CD4-positive, CD25-positive, alpha-beta regulatory T cell (primary cell): ENCODE data around the gene CFAP54. TPM values are rescaled to one million over a fixed set of nuclear protein-coding genes. Genes with fewer than 3 reads are reported as not detected.

ENCODE experiments used
- ATAC-seq, 2 donors: fragments of 150-1000 bp; cut with Tn5 transposase; one replicate each; pipeline ENCODE4 v1.10.0; 2021; ENCODE audit warnings: low read depth in 2 of 2, moderate number of reproducible peaks in 2 of 2, moderate library complexity in 1 of 2
- DNase-seq, 3 donors: peaks; one replicate each; pipeline versions ENCODE4 v3.0.0 to v3.0.0-alpha.2; 2012 to 2022; ENCODE audit warnings: mixed read lengths in 1 of 3
- H3K27ac ChIP-seq: one replicate; pipeline ENCODE4 v1.7.0; 2013; ENCODE audit warnings: mild to moderate bottlenecking, low read length; ENCODE audit not compliant: insufficient read depth, poor library complexity, severe bottlenecking
- H3K27me3 ChIP-seq: one replicate; pipeline ENCODE4 v1.7.0; 2013; ENCODE audit warnings: low read length; ENCODE audit not compliant: control insufficient read depth, insufficient read depth
- H3K36me3 ChIP-seq: one replicate; pipeline ENCODE4 v1.7.0; 2013; ENCODE audit warnings: mild to moderate bottlenecking, low read length, moderate library complexity; ENCODE audit not compliant: control insufficient read depth, insufficient read depth
- H3K4me1 ChIP-seq: 2 replicates; pipeline ENCODE4 v1.7.0; 2013; ENCODE audit warnings: mild to moderate bottlenecking, low read length; ENCODE audit not compliant: insufficient read depth, control insufficient read depth, poor library complexity, severe bottlenecking
- H3K4me3 ChIP-seq: one replicate; pipeline ENCODE4 v1.7.0; 2013; ENCODE audit warnings: low read depth, mild to moderate bottlenecking, low read length, moderate library complexity
- H3K9me3 ChIP-seq, 2 experiments: 1 replicate in 1 of 2; 2 replicates in 1 of 2; pipeline ENCODE4 v1.7.0; 2013; ENCODE audit warnings: low read length in 2 of 2, mild to moderate bottlenecking in 1 of 2, moderate library complexity in 1 of 2; ENCODE audit not compliant: control insufficient read depth in 2 of 2
- H3K27ac Mint-ChIP-seq, 3 donors: one replicate each; pipeline ENCODE4 v1.8.0; 2020 to 2022; ENCODE audit warnings: mild to moderate bottlenecking in 3 of 3, mixed read lengths in 3 of 3, moderate library complexity in 2 of 3
- H3K27me3 Mint-ChIP-seq: one replicate; pipeline ENCODE4 v1.8.0; 2022; ENCODE audit warnings: mild to moderate bottlenecking, mixed read lengths
- H3K36me3 Mint-ChIP-seq: one replicate; pipeline ENCODE4 v1.8.0; 2020; ENCODE audit warnings: mixed read lengths
- H3K4me1 Mint-ChIP-seq, 4 donors: one replicate each; pipeline ENCODE4 v1.8.0; 2020 to 2022; ENCODE audit warnings: mixed read lengths in 4 of 4, mild to moderate bottlenecking in 1 of 4
- H3K4me3 Mint-ChIP-seq, 4 donors: one replicate each; pipeline ENCODE4 v1.8.0; 2020 to 2022; ENCODE audit warnings: mild to moderate bottlenecking in 4 of 4, mixed read lengths in 4 of 4, moderate library complexity in 3 of 4
- H3K9me3 Mint-ChIP-seq, 7 donors: one replicate each; pipeline ENCODE4 v1.8.0; 2020 to 2022; ENCODE audit warnings: mixed read lengths in 7 of 7, mild to moderate bottlenecking in 3 of 7, moderate library complexity in 2 of 7
- polyA plus RNA-seq, 4 donors: library from polyadenylated mRNA; unstranded; fragments of 300-500 nt; fragmentation: Illumina TruSeq; gene quantifications; one replicate each; pipeline ENCODE4 v1.2.3, GENCODE V29; 2021
- total RNA-seq: library from RNA; stranded (reverse); gene quantifications from one replicate; pipeline ENCODE4 v1.2.3, GENCODE V29; 2022

The CFAP54 gene
- total and polyA plus RNA-seq, 5 donors from 2014 or later, result 0.07 to 0.32 (median 0.27) TPM; not detected in 2

DNA sequence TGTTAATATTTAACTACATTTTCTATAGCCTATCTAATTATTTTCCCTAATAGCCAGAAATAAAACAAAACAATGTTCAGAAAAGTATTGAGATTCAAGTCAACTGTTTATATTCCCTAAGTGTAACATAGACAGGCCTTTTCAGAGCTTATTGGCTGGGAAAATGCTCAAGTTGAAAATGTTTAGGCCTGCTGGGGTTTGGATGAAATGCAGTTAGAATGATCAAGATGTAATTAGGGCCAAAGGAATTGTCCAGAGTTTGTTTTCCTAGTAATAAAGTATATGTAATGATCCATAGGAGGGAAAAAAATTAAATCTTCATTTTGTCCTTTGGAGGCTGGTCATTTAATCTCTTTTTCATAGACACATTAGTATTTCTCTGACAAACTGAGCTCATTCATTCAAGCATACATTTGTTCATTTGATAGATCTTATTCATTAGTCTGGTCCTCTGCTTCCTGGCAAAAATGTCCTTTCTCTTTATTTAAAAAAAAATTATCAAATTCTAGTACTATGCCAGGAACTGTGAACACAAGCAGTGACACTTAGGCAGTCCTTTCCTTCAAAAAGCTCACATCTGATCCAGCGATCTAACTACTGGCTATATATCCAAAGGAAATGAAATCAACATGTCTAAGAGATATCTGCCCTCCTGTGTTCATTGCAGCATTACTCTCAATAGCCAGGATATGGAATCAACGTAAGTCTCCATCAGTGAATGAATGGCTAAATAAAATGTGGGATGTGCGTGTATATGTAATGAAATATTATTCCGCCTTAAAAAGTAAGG lies 377.6 kb downstream of the CFAP54 start:
- Histone ChIP-seq H3K4me1 (no peaks in the 10 kb centered on the region), H3K27ac (no peak overlapping the region), H3K9me3 (no peaks in the 10 kb centered on the region), H3K4me3 (no peak overlapping the region), H3K27me3 (peaks cover 5% of the 10 kb centered on the region), H3K36me3 (no peaks in the 10 kb centered on the region)
- Mint-ChIP-seq H3K36me3 (no peaks in the 10 kb centered on the region), H3K27me3 (peaks cover 17% of the 10 kb centered on the region), H3K4me3 (no peak overlapping the region), H3K9me3 (peaks cover 0 to 1% (median 0%) of the 10 kb centered on the region in 7 donors), H3K4me1 (no peaks in the 10 kb centered on the region), H3K27ac (no peak overlapping the region)
- no peak for ATAC-seq
- DNase-seq, result no peak

DNA sequence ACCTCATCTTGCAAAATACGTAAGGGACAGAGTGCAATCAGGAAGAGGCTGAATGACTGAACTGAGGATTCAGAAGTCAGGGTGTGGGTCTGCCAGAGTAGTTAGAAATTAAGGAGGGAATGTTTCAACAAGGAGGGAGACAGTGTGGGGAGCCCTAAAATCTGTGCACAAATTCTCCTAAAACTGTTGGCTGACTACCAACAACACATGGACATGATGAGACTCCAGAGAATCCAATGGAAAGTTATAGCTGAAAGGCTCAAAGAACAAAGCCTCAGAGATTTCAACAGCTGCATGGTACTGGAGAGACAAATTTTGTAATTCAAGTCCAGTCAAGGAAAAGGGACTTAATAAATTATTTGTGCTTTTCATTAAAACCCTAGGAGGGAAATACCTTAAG lies 381.6 kb downstream of the CFAP54 start:
- peaks cover 7% of the 10 kb centered on the region for H3K27me3 ChIP-seq
- peaks cover 0 to 3% (median 0%) of the 10 kb centered on the region in 7 donors for H3K9me3 Mint-ChIP-seq
- H3K4me3 Mint-ChIP-seq, result no peak overlapping the region
- no peak overlapping the region for H3K27ac ChIP-seq
- H3K4me3 ChIP-seq, result no peak overlapping the region
- H3K27me3 Mint-ChIP-seq, result peaks cover 4% of the 10 kb centered on the region
- ATAC-seq, result no peak
- H3K36me3 ChIP-seq, result no peaks in the 10 kb centered on the region
- H3K4me1 Mint-ChIP-seq, result no peaks in the 10 kb centered on the region
- no peaks in the 10 kb centered on the region for H3K9me3 ChIP-seq
- peak overlapping the region in 1 of 3 donors; percentile 11 for H3K27ac Mint-ChIP-seq
- no peaks in the 10 kb centered on the region for H3K4me1 ChIP-seq
- no peak for DNase-seq
- no peaks in the 10 kb centered on the region for H3K36me3 Mint-ChIP-seq

GRCh38 chr12:96872961-96873360 lies 383.6 kb downstream of the CFAP54 start:
- no peaks in the 10 kb centered on the region for H3K36me3 Mint-ChIP-seq
- ATAC-seq, result no peak
- peaks cover 0 to 3% (median 0%) of the 10 kb centered on the region in 7 donors for H3K9me3 Mint-ChIP-seq
- no peaks in the 10 kb centered on the region for H3K4me1 ChIP-seq
- peaks cover 9% of the 10 kb centered on the region for H3K27me3 ChIP-seq
- H3K4me3 ChIP-seq, result no peak overlapping the region
- DNase-seq, result no peak
- H3K27me3 Mint-ChIP-seq, result peaks cover 4% of the 10 kb centered on the region
- no peaks in the 10 kb centered on the region for H3K9me3 ChIP-seq
- H3K27ac ChIP-seq, result no peak overlapping the region
- no peaks in the 10 kb centered on the region for H3K36me3 ChIP-seq
- no peak overlapping the region for H3K27ac Mint-ChIP-seq
- H3K4me3 Mint-ChIP-seq, result no peak overlapping the region
- H3K4me1 Mint-ChIP-seq, result no peaks in the 10 kb centered on the region

- H3K36me3 Mint-ChIP-seq, result no peaks in the 10 kb centered on the region
- no peak overlapping the region for H3K4me3 Mint-ChIP-seq
- peaks cover 9% of the 10 kb centered on the region for H3K27me3 Mint-ChIP-seq
- peaks cover 4% of the 10 kb centered on the region for H3K27me3 ChIP-seq
- no peak overlapping the region for H3K27ac ChIP-seq
- H3K4me1 ChIP-seq, result no peaks in the 10 kb centered on the region
- no peaks in the 10 kb centered on the region for H3K9me3 ChIP-seq
- ATAC-seq (no peak), DNase-seq (no peak)
- no peak overlapping the region for H3K4me3 ChIP-seq
- H3K9me3 Mint-ChIP-seq, result peaks cover 0 to 5% (median 0%) of the 10 kb centered on the region in 7 donors
- H3K4me1 Mint-ChIP-seq, result no peaks in the 10 kb centered on the region
- no peak overlapping the region for H3K27ac Mint-ChIP-seq
- no peaks in the 10 kb centered on the region for H3K36me3 ChIP-seq
Observed at GRCh38 chr12:96874211-96874610, 384.8 kb downstream of the CFAP54 start.

GRCh38 chr12:96876966-96877365 lies 387.6 kb downstream of the CFAP54 start:
- no peaks in the 10 kb centered on the region for H3K4me1 ChIP-seq
- H3K36me3 Mint-ChIP-seq, result no peaks in the 10 kb centered on the region
- no peak for DNase-seq
- H3K27ac Mint-ChIP-seq, result no peak overlapping the region
- no peak for ATAC-seq
- H3K9me3 Mint-ChIP-seq, result peaks cover 0 to 8% (median 0%) of the 10 kb centered on the region in 7 donors
- no peak overlapping the region for H3K27ac ChIP-seq
- no peaks in the 10 kb centered on the region for H3K9me3 ChIP-seq
- H3K4me1 Mint-ChIP-seq, result no peaks in the 10 kb centered on the region
- H3K27me3 ChIP-seq, result peaks cover 6% of the 10 kb centered on the region
- H3K4me3 Mint-ChIP-seq, result no peak overlapping the region
- no peak overlapping the region for H3K4me3 ChIP-seq
- peaks cover 9% of the 10 kb centered on the region for H3K27me3 Mint-ChIP-seq
- no peaks in the 10 kb centered on the region for H3K36me3 ChIP-seq

GRCh38 chr12:96878704-96879103 lies 389.3 kb downstream of the CFAP54 start:
- Histone ChIP-seq H3K9me3 (no peaks in the 10 kb centered on the region), H3K36me3 (no peaks in the 10 kb centered on the region), H3K27me3 (peaks cover 6% of the 10 kb centered on the region), H3K27ac (no peak overlapping the region), H3K4me3 (no peak overlapping the region), H3K4me1 (no peaks in the 10 kb centered on the region)
- Mint-ChIP-seq H3K4me1 (no peaks in the 10 kb centered on the region), H3K4me3 (no peak overlapping the region), H3K36me3 (no peaks in the 10 kb centered on the region), H3K27ac (no peak overlapping the region), H3K9me3 (peaks cover 0 to 8% (median 0%) of the 10 kb centered on the region in 7 donors), H3K27me3 (peaks cover 9% of the 10 kb centered on the region)
- DNase-seq (no peak), ATAC-seq (no peak)

GRCh38 chr12:96879301-96879700 lies 389.9 kb downstream of the CFAP54 start:
- Histone ChIP-seq H3K27me3 (peaks cover 6% of the 10 kb centered on the region), H3K9me3 (no peaks in the 10 kb centered on the region), H3K4me1 (no peaks in the 10 kb centered on the region), H3K36me3 (no peaks in the 10 kb centered on the region), H3K27ac (no peak overlapping the region), H3K4me3 (no peak overlapping the region)
- H3K36me3 Mint-ChIP-seq, result no peaks in the 10 kb centered on the region
- no peak overlapping the region for H3K4me3 Mint-ChIP-seq
- H3K4me1 Mint-ChIP-seq, result no peaks in the 10 kb centered on the region
- DNase-seq (no peak), ATAC-seq (no peak)
- peaks cover 0 to 5% (median 0%) of the 10 kb centered on the region in 7 donors for H3K9me3 Mint-ChIP-seq
- H3K27ac Mint-ChIP-seq, result no peak overlapping the region
- H3K27me3 Mint-ChIP-seq, result peaks cover 9% of the 10 kb centered on the region

DNA sequence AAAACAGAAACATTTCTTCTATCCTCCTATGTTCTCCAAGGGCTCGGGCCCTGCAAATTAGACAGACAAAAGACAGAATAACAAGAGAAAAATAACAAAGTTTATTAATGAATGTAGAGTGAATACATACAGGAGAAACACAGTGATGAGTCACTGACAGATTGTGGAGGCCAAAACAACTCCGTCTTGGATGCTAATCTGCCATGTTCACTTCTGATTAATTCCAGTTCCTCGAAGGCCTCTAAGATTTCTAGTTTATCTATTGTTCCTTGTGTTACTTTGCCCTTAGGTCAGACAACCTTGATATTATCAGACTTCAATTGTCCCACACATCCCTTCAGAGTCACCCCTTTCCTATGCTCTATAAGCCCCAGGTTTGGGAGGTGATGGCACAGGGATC lies 390.8 kb downstream of the CFAP54 start:
- ATAC-seq, result no peak
- peaks cover 6% of the 10 kb centered on the region for H3K27me3 ChIP-seq

More for the DNA sequence above, 390.8 kb downstream of the CFAP54 start:
- no peak for DNase-seq
- peaks cover 0 to 5% (median 0%) of the 10 kb centered on the region in 7 donors for H3K9me3 Mint-ChIP-seq
- H3K4me3 ChIP-seq, result no peak overlapping the region
- no peaks in the 10 kb centered on the region for H3K36me3 Mint-ChIP-seq
- H3K36me3 ChIP-seq, result no peaks in the 10 kb centered on the region
- H3K27me3 Mint-ChIP-seq, result peaks cover 12% of the 10 kb centered on the region
- H3K27ac Mint-ChIP-seq, result no peak overlapping the region
- H3K9me3 ChIP-seq, result no peaks in the 10 kb centered on the region
- no peak overlapping the region for H3K4me3 Mint-ChIP-seq
- H3K4me1 Mint-ChIP-seq, result no peaks in the 10 kb centered on the region
- H3K4me1 ChIP-seq, result no peaks in the 10 kb centered on the region
- H3K27ac ChIP-seq, result no peak overlapping the region
